Right ventricle myocardium superior (tissue), 1 donor: ENCODE data around the gene DTD1. TPM values are rescaled to one million over a fixed set of nuclear protein-coding genes. Genes with fewer than 3 reads are reported as not detected.
A peak's percentile ranks its signal among the peaks of the same experiment; 100 is the strongest.

ENCODE experiments used
- ATAC-seq: fragments of 200-7000 bp; cut with Tn5 transposase; one replicate; pipeline ENCODE4 v1.9.1; 2020; ENCODE audit warnings: mild to moderate bottlenecking; ENCODE audit not compliant: poor library complexity
- DNase-seq: peaks from one replicate; pipeline ENCODE4 v3.0.0-alpha.2; 2020
- intact Hi-C: fragments of 100-400 bp; cut with DNase I; formaldehyde crosslinking; loops from one replicate; pipeline ENCODE4 v1.11.2; 2022
- long read RNA-seq: library from polyadenylated mRNA; unstranded; transcript quantifications from one replicate; pipeline ENCODE4 v2.0.0, GENCODE V29; 2021
- total RNA-seq: library from RNA; stranded (reverse); fragmentation: NEBNext Ultra II Directional; extraction: Animal tissue kit (Norgen Biotek cat#: 25700); gene quantifications from one replicate; pipeline ENCODE4 v1.2.1, GENCODE V29; 2021
- donor health status: DM: no; HTN: yes; CAD: no; lungs with severe emphysema.

Gene DTD1
- 12.4 TPM for total RNA-seq
- long read RNA-seq, transcript DTD1-201 (6 exons, 1,387 nt), result major isoform, 9 of 10 reads
- long read RNA-seq, partial matches to known transcripts, result 1 of 10 reads
- long read RNA-seq, other reads (novel, unspliced or antisense), result 0 of 10 reads

GRCh38 chr20:18587665-18588573 lies at the start of gene DTD1:
TSS of gene DTD1 (plus strand) at chr20:18588054. CDS start at chr20:18588073, 19 bp downstream.
- ATAC-seq (peak; percentile 99), DNase-seq (peak; percentile 97)
- intact Hi-C loops, result no loop called here

DNA sequence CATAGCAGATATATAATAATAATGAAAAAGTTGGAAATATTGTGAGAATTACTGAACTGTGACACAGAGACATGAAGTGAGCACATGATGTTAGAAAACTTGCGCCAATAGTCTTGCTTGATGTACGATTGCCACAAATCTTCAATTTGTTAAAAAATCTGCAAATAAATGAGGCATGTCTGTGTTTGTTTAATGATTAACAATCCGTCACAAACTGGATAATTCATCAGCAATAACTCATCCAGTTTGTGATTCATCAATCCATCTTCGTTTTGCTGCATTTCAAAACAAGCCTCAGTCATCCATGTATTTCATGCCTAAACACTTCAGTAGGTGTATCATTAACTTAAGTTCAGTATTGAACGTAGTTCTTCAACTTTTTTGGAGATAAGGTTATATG lies 46.1 kb upstream of the DTD1 start:
- intact Hi-C loops, result no loop called here
- ATAC-seq (no peak), DNase-seq (no peak)

GRCh38 chr20:18543216-18543615 lies 44.6 kb upstream of the DTD1 start:
- ATAC-seq (no peak), DNase-seq (no peak)
- intact Hi-C loops, result no loop called here

DNA sequence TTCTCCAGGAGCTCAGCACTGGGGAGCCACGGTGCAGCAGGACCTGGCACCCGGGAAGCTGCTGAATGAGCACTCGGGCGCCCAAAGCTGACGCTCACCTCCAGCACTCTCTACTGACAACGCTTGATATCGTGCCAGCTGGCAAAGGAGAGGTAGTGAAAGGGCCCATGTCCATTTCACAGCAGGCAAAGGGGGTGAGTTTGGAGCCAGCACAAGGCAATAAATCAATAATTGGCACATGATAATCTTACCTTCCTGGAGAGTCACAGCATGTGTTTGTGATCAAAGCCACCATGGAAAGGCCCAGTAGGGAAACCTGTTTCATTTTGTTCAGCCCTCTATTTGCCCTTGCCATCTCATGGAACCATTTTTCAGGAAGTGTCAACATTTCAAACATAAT lies 43.9 kb upstream of the DTD1 start:
- DNase-seq, result peak; percentile 46
- intact Hi-C loops, result no loop called here
- ATAC-seq, result peak; percentile 58

DNA sequence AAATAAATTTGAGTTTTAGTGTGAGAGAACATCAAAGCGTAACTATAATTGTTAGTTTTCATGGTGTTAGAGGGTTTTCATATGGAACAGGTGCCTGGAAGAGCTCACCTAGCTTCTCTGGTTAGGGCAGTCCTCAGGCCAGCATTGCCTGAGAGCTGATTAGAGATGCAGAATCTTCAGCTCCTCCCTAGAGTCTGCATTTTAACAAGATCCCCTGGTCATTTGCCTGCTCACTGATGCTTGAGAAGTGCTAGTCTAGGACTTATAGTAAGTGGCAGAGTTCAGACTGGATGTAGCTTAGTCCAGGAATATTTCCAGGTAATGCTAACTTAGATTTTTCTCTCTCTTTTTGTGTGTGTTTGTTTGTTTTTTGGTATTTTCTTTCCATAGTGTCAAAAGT lies 42.3 kb upstream of the DTD1 start:
- intact Hi-C loops, result no loop called here
- no peak for DNase-seq
- no peak for ATAC-seq

DNA sequence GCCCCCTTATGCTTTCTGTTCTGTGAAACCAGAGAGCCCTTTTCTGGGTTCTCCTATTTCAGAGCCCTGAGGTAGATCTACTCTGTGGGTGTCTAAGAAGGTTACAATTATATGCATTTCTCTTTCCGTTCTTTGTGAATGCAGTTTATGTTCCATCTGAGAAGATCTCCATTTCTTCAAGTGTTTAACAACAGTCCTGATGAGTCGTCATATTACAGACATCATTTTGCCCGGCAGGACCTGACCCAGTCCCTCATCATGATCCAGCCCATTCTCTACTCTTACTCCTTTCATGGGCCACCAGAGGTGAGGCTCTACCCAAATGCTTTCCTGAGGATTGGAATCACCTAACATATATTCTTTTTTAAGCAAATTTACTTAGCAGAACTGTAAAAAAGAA lies 39.4 kb upstream of the DTD1 start:
- DNase-seq, result no peak
- intact Hi-C loops, result no loop called here
- no peak for ATAC-seq

DNA sequence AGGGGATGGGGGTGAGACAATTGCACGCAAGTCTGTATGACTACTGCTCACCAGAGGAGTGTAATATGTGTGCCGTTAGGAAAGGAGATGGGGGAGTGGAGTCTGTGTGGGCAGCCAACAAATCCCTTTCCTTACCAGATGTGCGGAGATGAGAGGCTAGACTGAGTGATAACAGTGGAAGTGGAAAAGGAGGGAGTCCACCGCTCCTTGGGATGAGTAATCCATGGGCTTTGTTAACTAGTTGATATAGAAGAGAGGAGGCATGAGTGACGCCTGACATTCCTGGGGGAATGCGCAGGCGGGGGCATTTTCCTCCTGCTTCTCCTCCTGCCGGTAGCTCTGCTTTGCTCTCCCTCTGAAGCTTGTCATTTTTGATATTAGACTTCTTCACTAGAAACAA lies 34.1 kb upstream of the DTD1 start:
- no peak for DNase-seq
- intact Hi-C loops, result no loop called here
- no peak for ATAC-seq

DNA sequence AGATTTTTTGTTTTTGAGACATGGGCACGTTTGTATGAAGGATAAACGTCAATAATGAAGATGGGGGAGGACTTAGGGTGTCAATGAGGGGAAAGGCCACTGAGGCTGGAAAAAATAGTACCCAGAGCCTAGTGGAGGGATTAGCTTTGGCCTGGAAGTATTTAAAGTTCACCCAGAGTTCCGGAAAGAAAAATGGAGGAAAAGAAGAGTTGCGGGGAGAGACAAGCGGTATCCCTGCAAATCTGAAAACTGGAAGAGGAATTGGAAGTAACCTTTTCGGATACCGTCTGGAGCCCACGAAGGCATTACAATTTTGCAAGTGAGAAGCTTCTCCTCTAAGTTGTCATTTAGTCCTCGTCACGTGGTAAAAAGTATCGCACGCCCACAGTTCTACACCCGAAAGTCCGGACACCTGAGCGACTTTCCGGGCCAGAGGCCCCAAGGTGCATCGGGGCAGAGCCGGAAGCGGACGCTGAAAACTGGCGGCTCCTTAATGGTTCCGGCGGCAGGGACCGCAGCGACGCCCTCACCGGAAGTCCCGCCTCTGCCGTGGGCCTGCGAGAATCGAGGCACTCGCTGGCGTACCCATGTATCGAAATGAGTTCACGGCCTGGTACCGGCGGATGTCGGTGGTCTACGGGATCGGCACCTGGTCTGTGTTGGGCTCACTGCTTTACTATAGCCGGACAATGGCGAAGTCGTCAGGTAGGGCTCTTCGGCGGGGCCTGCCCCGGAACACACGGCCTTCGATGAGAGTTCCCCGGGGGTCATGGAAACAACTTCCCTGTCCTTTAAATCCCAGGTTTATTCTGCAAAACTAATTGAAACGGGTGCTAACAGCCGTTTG lies 20.7 kb upstream of the DTD1 start, which contains the start of gene SMIM26:
Gene SMIM26 (plus strand): TSS at position 541 of the 847 bp plus-strand sequence. CDS start 47 bp downstream, at position 588.
- intact Hi-C loops, result no loop called here
- peak; percentile 97 for DNase-seq
- peak; percentile 100 for ATAC-seq

- intact Hi-C loops, result no loop called here
- ATAC-seq (no peak), DNase-seq (no peak)
Measured at GRCh38 chr20:18567739-18568091, 20.1 kb upstream of the DTD1 start.

DNA sequence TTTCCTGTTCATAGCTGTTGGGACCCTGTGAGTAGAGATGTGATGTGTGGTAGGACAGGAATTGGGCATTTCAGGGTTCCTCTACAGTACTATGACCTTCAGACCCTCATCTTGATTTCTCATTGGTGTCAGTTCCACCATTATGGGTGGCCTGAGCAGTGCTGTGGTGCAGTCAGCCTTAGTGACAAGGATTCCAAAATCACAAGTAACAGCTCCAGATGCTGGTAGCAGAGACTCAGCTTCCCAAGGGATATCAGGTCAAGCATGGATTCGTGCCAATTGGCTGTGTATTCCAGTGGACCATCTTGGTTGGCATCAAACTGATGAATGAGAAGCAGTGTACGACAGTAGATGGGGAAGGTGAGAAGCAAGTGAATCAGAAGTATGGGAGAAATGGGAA lies 16.8 kb upstream of the DTD1 start:
- intact Hi-C loops, result no loop called here
- ATAC-seq, result no peak
- DNase-seq, result no peak

- ATAC-seq, result no peak
- no peak for DNase-seq
- intact Hi-C loops, result no loop called here
Measured at GRCh38 chr20:18571578-18571977, 16.3 kb upstream of the DTD1 start.

GRCh38 chr20:18577942-18578341 lies 9.9 kb upstream of the DTD1 start:
- DNase-seq (no peak), ATAC-seq (no peak)
- intact Hi-C loops, result no loop called here

GRCh38 chr20:18578581-18578980 lies 9.3 kb upstream of the DTD1 start:
- intact Hi-C loops, result no loop called here
- DNase-seq (no peak), ATAC-seq (no peak)

DNA sequence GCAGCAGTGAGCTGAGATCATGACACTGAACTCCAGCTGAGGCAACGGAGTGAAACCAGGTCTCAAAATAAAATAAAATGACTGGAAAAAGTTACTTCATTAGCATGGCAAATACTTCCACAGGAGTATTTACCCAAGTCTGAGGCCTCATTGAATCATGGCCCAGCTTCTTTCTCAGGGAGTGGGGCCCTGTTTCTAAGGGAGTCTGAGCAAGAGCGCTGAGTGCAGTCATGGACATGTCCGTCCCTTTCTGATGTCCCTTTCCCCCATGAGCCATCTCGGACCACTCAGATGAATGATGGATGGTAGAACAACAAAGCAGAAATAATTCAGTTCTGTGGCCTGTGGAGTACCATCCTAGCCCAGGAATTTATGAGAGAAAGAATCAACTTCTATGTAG lies 7.8 kb upstream of the DTD1 start:
- DNase-seq, result no peak
- ATAC-seq, result no peak
- intact Hi-C loops, result no loop called here

- DNase-seq (no peak), ATAC-seq (no peak)
- intact Hi-C loops, result no loop called here
Measured at GRCh38 chr20:18585134-18585533, 2.7 kb upstream of the DTD1 start.

DNA sequence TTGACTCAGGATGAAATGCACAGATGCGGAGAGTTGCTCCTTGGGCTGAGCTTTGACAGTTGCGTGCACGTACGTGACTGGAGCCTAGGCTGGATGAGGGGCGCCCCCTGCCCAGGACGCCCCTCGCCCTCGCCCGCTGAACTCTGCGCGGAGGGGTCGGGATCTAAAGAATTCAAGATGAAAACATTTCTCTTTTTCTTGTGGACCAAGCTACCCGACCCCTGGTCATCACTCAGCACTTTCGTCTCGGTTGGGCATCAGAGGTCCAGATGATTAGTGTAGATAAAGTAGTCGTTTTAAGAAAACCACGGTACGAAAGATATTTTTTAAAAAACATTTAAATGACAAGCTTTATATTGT lies 700 bp downstream of the DTD1 start:
- intact Hi-C loops, result no loop called here
- DNase-seq, result no peak
- ATAC-seq, result peak; percentile 3

DNA sequence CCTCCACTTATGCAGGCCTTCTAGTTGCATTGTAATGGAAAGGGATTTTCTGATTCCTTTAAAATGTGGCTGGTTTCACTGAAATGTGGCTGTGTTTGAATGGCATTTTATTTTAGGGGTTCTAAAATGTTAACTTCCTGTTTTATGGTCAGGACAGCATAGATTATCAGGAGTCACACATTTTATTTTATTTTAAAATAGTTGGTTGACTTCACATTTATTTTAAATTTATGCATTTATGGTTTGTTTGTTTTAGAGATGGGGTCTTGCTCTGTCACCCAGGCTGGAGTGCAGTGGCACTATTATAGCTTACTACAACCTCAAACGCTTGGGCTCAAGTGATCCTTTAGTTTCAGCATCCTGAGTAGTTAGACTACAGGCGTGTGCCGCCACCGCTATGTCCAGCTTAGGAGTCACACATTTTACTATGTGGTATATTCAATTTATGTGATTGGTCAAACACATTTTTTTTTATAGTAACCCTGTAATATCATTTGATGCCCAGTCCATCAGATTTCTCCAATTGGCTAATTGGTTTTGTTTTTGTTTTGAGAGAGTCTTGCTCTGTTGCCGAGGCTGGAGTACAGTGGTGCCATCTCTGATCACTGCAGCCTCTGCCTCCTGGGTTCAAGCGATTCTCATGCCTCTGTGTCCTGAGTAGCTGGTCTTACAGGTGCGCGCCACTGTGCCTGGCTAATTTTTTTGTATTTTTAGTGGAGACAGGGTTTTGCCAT lies 2.3 kb downstream of the DTD1 start:
- DNase-seq (no peak), ATAC-seq (no peak)
- intact Hi-C loops, result no loop called here

- intact Hi-C loops, result no loop called here
- DNase-seq, result no peak
- ATAC-seq, result no peak
Measured at GRCh38 chr20:18596270-18596669, 8.4 kb downstream of the DTD1 start.

DNA sequence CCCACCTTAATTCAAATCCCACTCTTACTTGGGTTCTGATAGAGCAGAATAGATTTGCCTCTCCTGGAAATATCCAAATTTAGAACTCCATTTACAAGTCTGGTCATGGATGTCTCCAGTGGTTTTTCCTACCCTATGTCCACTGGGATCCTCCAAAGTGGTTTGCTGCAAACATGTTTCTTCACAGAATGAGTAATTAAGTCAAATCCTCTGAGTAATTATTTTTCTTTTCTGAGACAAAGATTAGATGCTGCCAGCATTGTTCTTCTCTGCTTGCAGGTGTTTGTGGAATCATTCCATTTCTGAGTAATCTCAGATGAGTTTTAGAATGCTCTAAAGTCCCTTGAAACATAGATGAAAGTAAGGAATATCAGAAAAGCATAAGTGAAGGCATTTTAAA lies 21.9 kb downstream of the DTD1 start:
- DNase-seq, result no peak
- intact Hi-C loops, result no loop called here
- ATAC-seq, result no peak
